CD4-positive, alpha-beta T cell treated with Interleukin-6 for 4 hours (primary cell): ENCODE results near the gene ARHGAP25.

Experiments
- DNase-seq: peaks from one replicate; pipeline ENCODE4 v3.0.0-alpha.2; 2020; ENCODE audit warnings: mixed read lengths

The ARHGAP25 gene

DNA sequence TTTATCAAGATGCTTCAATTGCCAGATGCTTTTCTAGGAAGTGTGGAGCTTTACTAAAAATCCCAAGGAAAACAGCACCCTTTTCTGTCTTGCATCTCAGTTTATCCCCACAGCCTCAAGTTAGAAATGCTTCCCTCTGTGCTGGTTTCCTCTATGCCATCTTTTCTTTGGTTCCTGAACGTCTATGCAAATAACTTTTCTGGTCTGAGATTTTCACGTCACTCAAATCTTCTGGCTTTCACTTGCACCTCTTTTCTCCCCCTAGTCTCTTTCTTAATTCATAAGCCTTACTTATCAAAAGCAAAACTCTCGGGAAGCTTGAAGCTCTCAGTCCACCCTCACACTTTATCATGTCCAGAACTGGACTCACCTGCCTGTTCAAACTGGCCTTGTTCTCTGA, 33.9 kb downstream of the ARHGAP25 start:
- DNase-seq = no peak

DNA sequence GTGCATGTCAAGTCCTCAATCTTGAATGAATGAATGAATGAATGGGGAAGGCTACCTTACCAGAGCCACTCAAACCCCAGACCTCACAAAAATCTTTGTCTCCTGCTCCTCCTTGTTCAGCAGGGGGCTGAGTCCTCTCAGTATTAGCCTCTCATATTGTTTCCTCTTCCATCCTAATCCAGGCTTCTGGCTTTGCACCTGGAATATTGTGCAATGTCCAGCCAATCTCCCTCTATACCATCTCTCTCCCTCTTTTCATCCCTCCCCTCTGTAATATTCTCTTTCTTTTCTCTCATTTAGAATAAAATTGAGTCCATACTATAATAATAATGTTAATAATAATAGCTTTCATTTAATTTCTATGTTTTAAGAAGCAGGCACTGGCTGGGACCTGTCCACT, 34.3 kb downstream of the ARHGAP25 start:
- no peak for DNase-seq

DNA sequence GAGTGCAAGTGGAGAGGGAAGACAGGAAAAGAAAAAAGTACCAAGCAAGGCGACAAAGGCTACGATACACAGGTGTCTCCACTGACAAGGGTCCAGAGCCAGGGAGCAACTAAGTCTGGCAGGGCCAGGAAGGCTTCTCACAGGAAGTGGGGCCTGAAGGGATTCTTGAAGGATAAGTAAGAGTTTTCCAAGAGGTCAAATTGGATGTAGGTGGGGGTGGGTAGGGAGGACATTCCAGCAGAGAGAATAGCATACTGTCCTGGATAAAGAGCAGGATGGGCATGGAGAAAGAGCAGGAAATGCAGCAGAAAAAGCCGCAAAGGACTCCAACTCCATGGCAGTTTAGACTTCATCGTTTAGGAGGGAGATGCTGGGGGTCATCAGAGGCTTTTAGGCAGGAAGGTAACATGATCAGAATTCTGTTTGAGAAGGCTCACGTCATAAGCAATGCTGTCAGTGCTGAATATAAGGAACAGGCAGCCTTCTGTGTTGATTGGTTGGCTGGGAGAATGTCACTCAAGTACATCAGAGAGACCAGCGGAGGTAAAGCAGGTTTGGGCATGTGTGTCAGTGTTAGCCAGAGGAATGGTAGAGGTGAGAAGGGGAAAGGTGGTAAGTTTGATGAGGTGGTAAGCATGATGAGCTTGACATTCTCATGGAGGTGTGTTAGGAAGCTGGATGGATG, 35.1 kb downstream of the ARHGAP25 start:
- no peak for DNase-seq

DNA sequence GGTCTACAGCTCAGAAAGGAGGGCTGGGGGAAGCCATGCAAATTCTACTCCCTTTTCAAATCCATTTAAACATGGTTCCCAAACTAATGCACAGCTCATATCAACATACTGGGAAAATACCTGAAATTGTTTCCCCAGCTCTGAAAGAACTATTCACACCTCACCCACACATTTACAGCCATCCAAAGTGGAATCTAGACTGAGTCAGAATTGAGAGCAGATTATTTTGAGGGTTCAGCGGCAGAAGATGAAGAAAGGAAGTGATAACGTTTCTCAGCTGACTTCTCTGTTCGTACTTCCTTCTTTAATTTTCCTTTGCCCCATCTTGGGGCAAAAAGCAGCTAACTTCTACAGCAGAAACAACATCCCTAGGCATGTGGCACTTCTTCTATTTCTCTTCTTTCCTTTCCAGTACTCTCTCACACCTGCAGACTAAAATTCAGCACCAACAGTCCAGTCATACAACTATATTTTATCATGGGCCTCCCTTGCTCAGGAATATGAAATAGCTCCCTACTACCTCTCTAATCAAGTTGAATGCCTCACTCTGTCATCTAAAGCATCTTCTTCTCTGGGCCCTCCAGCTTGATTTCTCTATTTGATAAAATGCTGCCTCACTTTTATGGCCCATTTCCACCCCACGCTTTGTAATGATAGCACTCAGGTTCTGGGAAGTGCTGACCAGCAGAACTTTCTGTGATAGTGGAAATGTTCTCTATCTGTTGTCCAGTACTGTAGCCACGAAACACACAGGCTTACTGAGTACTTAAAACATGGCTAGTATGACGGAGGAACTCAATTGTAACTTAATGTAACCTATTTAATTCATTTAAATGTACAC, 35.9 kb downstream of the ARHGAP25 start:
- no peak for DNase-seq

DNA sequence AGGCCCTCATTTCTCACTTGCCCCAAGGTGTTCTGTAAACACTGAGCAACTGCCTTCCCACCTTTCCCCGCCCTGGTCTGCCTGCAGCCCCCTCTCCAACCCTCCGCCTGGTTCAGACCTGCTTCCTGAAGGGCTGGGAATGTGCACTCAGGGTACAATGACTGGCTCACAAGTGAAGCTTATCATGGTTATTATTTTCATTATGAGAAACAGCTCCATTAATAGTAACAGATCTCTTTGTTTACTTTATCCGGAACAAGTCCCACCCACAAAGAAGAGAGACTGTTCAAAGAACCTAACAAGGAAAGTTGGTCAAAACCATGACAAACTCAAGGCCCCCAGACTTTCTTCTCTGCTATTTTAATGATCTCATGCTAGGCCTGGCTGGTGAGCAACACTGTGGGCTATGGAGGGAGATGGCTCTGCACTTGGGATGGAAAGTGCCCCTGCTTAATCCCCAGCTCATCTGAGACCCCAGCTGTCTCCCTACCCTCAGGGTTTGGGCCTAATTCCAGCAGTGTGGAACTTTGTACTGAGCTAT, 36.7 kb downstream of the ARHGAP25 start:
- peak; percentile 41 for DNase-seq

DNA sequence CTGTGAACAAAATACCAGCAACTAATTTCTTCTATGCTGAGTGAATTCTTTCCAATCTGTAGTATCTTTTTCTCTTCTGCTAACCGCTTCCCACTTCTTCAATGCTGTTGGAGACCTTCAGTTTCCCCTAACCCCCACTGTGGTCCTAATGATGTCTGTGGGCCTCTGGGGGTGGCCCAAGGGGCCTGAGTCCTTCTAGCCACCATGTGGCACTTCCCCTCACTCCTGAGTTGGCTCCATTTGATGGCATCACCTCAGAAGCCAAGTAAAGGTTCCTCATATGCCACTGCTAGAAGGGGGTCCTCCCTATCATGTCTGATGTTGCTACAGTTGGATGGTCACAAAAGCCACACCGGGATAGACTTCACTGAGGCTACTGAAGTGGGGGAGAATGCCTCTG, 37.5 kb downstream of the ARHGAP25 start:
- no peak for DNase-seq

DNA sequence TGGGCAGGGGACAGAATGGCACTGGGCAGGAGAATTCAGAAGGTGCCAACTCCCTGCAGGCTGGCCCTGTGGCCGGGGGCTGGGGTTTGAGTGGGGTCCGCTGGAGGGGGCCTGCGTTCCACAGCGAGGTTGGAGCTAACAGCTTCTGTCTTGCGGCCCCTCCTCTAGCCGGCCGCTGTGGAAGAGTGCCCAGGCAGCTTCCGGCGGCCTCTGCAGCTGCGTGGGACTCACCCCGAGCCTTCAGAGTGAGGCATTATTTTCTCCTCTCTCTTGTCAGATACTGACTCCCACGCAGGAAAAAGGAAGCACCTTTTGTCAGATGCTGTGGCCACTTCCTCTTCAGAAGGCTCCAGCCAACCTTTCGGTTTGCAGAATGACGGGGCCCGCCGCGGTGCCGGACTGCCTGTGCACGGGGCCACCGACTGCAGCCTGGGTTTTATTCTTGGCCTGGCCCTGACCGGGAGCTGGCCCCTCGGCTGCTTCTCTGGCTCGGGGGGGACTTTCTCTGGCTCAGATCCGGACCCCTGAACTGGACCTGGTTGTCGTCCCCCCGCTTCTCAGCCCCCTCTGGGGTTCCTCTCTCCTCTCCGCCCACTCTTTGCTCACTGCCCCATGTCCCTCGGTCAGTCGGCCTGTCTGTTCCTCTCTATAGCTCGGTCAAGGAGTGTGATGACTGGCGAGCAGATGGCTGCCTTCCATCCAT, 40.1 kb downstream of the ARHGAP25 start:
- peak; percentile 69 for DNase-seq

DNA sequence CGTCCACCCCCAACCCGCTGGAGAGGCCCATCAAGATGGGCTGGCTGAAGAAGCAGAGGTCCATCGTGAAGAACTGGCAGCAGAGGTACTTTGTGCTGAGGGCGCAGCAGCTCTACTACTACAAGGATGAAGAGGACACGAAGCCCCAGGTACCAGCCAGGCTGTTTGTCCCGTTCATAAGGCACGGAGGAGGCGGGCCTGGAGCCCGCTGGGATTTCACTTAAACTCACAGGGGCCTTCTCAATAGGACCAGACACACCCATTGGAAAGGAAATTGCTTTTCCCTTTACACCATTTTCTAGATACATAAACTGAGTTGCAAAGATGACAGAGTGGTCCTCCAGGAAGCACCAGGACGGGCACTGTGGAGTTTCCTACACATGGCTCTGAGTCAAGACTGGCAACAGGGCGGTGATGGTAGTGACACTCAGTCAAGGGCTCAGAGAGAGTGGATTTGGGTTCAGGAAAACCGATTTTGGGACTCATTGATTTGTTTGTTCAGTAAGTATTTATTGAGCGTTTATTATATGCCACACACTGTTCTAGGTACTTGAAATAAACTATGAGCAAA, 40.7 kb downstream of the ARHGAP25 start:
- DNase-seq = no peak

DNA sequence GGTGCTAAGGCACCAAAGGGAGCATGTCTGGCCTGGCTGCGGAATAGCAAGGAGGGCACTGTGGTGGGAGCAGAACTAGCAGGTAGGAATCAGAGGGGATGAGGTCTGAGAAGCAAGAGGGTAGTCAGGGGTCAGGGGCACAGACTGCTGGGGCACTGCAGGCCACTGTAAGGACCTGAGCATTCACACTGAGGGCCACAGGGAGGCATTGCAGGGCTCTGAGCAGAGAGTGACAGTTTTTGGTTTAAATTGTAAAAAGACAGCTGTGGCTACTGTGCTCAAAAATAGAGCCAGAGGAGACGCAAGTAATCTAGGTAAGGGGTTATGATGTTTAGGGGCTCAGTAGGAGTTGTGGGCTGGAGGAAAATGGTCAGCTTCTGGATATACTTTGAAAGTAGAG, 41.5 kb downstream of the ARHGAP25 start:
- no peak for DNase-seq

DNA sequence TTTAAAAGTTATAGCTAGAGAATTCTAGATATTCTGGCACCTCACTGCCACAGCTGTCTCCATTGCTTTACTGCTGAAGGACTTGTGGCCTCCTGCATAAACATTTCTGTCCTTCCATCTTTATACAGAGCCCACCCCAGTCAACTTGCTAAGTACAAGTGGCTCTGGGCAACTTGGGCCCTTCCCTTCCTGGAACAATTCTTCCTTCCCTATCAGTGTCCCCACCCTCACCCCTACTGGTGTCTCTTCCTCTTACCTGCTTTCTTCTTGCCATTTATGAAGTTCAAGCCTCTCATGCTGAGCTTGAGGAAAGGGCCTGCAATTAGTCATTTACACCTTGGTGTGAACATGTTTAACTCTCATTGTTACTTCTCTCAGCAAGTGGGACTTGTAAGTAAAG, 45.0 kb downstream of the ARHGAP25 start:
- no peak for DNase-seq

DNA sequence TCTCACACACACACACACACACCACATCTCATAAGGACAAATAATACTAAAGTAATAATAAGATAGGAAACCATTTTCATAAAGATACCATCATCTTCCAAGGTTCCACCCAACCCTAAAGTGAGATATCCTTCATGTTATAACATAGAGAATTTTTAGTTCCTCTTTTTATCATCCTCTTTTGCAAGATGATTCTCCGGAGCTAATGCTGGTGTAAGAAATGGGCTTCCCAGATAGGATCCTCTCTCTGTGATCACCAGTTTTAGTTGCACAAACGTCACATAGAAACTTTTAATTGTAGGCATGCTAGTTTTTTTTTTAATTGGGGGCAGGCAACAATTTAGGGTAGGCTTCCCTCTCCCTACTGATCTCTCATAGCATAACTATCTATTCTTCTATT, 49.6 kb downstream of the ARHGAP25 start:
- DNase-seq = no peak

DNA sequence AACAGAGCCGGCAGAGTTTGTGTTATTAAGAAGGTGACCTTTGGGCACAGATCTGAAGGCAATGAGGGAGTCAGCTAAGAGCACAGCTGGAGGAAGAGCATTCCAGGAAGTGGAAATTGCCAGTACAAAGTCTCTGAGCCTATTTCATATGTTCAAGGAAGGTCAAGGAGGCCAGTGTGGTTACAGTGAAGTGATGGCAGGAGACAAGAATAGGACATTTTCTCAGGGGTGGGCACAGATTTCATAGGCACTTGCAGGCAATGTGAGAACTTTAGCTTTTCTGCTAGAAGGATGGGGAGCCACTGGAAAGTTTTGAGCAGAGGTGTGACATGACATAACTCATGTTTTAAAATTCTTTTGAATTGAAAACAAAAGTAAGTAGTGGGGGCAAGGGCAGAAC, 50.3 kb downstream of the ARHGAP25 start:
- no peak for DNase-seq

DNA sequence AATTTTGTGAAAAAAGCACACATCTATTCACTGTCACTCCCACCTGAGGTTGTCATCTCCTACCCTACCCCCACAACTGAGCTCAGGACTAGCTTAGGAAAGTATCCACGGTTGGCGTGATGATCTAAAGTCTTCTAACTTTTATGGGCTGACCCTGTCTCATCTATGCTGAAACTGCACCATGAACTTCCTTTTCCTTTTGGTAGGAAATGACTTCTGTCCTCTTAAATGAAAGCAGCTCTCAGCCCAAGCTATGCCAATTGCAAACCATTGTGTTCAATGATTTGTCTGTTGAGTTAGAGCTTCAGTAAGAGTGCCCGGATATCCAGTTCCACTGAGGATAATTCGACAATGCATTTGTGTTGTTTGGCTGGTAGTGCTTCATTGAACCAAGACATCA, 52.7 kb downstream of the ARHGAP25 start:
- DNase-seq = no peak

DNA sequence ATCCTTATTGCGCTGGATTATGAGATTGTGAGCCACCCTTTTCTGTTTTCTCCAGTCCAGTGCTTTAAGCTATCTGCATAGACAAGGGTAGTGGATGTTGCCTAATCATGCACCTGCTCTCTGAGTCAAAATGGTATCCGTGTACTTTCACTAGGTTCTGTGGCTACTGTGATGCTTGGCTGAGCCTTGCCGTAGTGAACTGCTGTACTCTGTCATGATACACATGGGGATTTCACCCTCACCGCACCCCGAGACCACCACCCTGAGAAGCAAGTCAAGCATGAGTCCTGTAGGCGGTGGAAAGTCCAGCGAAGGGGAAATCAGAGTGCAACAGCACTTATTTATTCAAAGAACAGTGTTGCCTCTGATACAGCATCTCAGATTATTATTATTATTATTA, 55.0 kb downstream of the ARHGAP25 start:
- no peak for DNase-seq

DNA sequence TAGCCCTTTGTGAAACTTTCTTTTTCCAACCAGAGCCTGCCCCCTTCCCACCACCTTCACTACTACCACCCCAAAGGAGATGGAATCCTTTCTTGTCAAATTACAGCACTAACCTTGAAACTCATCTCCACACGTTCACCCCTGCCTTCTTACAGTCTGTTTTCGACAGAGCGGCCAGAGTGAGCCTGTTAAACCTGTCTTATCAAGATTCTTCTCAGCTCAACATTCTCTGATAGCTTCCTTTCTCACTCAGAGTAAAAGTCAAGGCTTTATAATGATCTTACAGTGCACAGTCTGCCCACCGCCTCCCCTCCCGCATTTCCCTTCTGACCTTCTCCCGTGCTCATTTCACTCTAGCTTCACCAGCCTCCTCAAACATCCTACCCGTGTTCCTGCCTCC, 56.0 kb downstream of the ARHGAP25 start:
- no peak for DNase-seq

DNA sequence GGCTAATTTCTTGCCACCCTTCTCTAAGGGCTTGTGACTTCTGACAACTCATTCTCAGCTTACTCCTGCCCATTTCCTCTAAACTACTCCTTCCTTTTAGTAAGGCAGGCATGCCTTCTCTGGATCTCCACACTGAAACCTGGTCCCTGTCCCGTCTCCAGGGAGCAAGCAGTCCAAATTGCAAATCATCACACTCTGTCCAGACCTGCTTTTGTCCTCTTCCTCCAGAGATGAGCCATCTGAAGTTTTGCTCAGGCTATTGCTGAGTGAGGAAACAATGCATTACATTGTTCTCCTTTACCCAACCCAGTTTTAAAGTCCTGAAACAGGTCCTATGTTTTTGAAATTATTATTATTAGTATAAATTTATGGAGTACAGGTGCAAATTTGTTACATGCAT, 57.3 kb downstream of the ARHGAP25 start:
- DNase-seq = no peak

DNA sequence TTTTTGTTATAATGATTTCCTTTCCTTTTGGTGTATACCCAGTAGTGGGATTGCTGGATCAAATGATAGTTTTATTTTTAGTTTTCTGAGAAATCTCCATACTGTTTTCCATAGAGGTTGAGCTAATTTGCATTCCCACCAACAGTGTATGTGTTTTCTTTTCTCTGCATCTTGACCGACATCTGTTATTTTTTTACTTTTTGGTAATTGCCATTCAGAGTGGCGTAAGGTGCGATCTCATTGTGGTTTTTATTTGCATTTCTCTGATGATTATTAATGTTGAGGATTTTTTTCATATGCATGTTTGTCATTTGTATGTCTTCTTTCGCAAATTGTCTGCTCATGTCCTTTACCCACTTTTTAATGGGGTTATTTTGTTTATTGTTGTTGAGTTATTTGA, 58.1 kb downstream of the ARHGAP25 start:
- DNase-seq = no peak

DNA sequence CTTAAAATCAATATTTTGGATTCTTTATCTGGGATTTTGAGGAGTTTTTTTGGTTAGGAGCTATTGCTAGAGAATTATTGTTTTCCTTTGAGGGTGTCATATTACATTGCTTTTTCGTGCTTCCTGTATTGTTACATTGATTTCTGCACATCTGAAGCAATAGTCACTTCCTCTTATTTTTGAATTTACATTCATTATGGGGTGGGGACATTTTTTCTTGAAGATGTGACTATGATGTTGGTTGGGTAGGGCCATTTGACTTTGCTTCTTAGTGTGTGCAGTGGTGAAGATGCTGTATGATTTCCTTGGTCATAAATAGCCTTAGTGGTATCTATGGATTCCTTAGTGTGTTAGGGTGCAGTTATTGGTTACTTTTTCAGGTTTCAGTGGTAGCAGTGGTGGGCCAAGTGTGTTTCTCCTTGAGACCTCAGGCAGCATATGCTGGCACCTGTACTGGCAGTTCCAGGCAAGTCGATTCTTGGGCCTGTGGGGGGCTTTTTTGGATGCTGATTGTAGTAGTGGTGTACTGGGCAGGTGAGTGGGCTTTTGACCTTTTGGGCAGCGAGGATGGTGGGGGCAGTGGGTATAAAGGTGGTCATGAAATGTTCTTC, 61.8 kb downstream of the ARHGAP25 start:
- DNase-seq = no peak

DNA sequence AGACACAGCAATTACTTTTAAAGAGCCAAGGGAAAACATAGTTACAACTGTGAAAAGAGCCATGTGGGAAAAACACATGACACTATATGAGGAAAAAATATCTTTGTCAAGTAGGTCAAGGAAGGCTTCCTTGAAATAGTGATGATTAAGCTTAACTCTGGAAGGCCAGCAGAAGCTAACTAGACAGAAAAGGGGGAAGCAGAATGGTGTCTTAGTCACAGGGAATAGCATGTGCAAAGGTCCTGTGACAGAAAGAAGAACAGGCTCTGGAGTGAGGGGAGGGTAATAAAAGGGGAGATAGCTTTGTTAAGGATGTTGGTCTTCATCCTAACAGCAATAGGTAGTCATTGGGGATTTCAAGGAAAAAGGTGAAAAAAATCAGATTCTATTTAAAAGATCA, 64.0 kb downstream of the ARHGAP25 start:
- DNase-seq = no peak

DNA sequence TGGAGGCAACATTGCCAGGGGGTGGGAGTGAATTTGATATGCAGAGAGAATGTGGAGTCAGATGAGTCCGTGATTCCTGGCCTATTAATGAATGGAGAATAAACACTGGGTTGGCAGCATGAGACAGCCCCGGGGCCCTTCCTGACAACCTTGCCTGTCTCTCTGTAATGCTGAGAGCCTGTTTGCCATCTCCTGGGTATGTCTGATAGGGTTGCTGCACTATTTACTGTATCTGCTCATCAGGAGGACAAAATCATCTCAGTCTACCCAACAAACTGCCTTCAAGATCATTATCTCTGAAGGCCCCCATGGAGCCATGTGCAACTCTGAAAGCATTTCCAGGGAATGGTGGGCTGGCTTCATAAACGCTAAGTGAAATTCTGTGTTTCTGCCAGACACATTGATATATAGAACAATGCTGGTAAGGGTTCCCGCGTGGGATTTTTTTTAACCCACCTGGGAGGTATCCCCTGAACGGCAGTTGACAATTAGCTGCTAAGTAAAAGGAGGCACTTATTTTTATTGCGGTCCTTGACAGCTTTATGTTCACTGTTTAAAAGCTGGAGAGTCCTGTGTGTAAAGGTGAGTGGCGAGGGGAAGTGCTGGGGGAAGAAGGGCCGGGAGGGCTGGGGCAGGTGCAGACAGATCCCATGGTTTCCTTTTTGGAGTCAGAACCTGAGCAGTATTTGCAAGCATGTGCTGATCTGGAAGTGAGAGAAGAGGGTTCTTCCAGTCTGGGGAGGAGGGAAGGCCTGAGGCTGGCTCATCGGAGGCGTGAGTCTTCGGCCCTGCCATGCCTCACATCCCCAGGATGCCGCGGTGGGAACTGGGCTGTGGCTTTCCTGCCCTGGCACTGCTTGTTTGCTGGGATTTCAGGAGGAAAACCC, 64.8 kb downstream of the ARHGAP25 start:
- no peak for DNase-seq

DNA sequence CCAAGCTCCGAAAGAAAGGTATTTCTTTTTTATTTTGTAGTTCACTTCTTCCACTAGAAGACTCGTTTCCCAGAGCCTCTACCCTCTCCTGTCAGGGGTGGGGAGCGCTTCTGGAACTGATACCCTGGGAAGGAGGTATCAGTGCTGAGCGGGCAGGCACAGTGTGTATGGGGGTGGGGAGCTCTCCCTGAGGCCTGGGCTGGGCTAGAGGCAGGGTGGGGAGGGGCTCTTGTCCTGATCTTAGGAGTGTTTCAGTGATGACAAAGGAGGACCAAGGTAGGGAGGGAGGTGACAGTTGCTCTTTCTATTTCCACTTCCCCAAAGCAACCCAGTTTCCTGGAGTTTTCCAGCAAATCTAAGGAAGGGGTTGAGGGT, 65.4 kb downstream of the ARHGAP25 start:
- no peak for DNase-seq

DNA sequence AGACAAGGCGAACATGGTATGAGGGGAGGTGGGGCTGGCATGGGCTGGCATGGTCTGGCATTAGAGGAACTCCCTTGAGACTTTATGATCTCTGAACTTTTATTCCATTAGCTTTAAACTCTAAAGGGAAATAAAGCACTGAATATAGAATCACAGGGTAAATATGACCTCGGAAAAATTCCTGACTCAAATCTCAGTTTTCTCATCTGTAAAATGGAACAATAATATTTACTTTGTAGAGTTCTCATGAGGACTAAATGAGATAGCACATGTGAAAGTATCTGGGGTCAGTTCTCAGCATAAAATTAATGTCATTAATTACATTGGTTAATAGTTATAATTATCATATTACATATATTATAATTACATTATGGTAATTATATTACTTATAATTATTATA, 65.9 kb downstream of the ARHGAP25 start:
- DNase-seq = no peak
